Esophagus (tissue), 2 donors: Measurements from ENCODE around the gene SNTA1. TPM values are rescaled to one million over a fixed set of nuclear protein-coding genes. Genes with fewer than 3 reads are reported as not detected.
"Not testable (repeated sequence)": the region's sequence is repeated elsewhere in the genome, so short reads cannot be mapped to it uniquely, and the experiment has no call there.

Source experiments
- H3K27ac ChIP-seq, 2 donors: one replicate each; pipeline ENCODE4 v1.5.1; 2013; ENCODE audit warnings: low read depth in 2 of 2, mild to moderate bottlenecking in 2 of 2, inconsistent platforms in 1 of 2, low read length in 1 of 2, moderate library complexity in 1 of 2
- H3K27me3 ChIP-seq, 2 donors: one replicate each; pipeline ENCODE4 v1.6.1; 2013; ENCODE audit warnings: low read length in 2 of 2, control low read depth in 1 of 2, mild to moderate bottlenecking in 1 of 2; ENCODE audit not compliant: insufficient read depth in 2 of 2, control insufficient read depth in 1 of 2
- H3K36me3 ChIP-seq, 2 donors: one replicate each; pipeline ENCODE4 v1.6.1; 2013; ENCODE audit warnings: low read length in 1 of 2; ENCODE audit not compliant: control insufficient read depth in 2 of 2, insufficient read depth in 2 of 2
- H3K4me1 ChIP-seq, 2 donors: one replicate each; pipeline ENCODE4 v1.6.1; 2013; ENCODE audit warnings: low read length in 1 of 2; ENCODE audit not compliant: control insufficient read depth in 2 of 2, insufficient read depth in 2 of 2
- H3K4me3 ChIP-seq, 2 donors: one replicate each; pipeline ENCODE4 v1.5.1; 2013; ENCODE audit warnings: low read length in 2 of 2, mild to moderate bottlenecking in 2 of 2, low read depth in 1 of 2, moderate library complexity in 1 of 2
- H3K9me3 ChIP-seq, 2 donors: one replicate each; pipeline ENCODE4 v1.6.1; 2013; ENCODE audit warnings: mild to moderate bottlenecking in 2 of 2, low read depth in 1 of 2, low read length in 1 of 2, moderate library complexity in 1 of 2; ENCODE audit not compliant: control insufficient read depth in 2 of 2, insufficient read depth in 1 of 2
- WGBS, 2 donors: extraction: QIAGEN DNeasy Blood & Tissue Kit; methylation state at CpG; one replicate each; pipeline ENCODE4 v1.1.7; 2013; 5-methylcytosine and 5-hydroxymethylcytosine counted together
- polyA plus RNA-seq, 2 donors: library from polyadenylated mRNA; stranded (reverse); fragments of 200-250 nt; gene quantifications; one replicate each; pipeline ENCODE4 v1.2.3, GENCODE V29; 2013
- donor health status: healthy with polysubstance abuse.
- donor health status: Bipolar disorder and iron deficiency.

Gene SNTA1
- polyA plus RNA-seq, 2 donors = 6.1 to 10.9 TPM

- Histone ChIP-seq H3K36me3 (no peaks in the 10 kb centered on the region), H3K4me3 (no peak overlapping the region), H3K9me3 (no peaks in the 10 kb centered on the region), H3K27ac (no peak overlapping the region), H3K27me3 (no peaks in the 10 kb centered on the region), H3K4me1 (no peaks in the 10 kb centered on the region)
- 86 to 87% methylated on average over 3 of the region's 3 CpGs for WGBS, 2 donors
These were observed 22.7 kb upstream of the SNTA1 start for GRCh38 chr20:33466303-33466646.

- H3K27me3 ChIP-seq = no peaks in the 10 kb centered on the region
- H3K4me1 ChIP-seq = no peaks in the 10 kb centered on the region
- H3K27ac ChIP-seq = no peak overlapping the region
- H3K36me3 ChIP-seq = no peaks in the 10 kb centered on the region
- no peaks in the 10 kb centered on the region for H3K9me3 ChIP-seq
- no peak overlapping the region for H3K4me3 ChIP-seq
- WGBS, 2 donors = 73 to 77% methylated on average over 9 of the region's 9 CpGs
These were observed 22.1 kb upstream of the SNTA1 start for GRCh38 chr20:33465481-33466302.

- H3K4me1 ChIP-seq, H3K4me3 ChIP-seq, H3K9me3 ChIP-seq, H3K27me3 ChIP-seq, H3K27ac ChIP-seq, H3K36me3 ChIP-seq: not testable (repeated sequence)
- WGBS, 2 donors = 87 to 92% methylated on average over 8 of the region's 8 CpGs
These were observed 21.2 kb upstream of the SNTA1 start for GRCh38 chr20:33464759-33465158.

GRCh38 chr20:33463332-33464101 is 20.0 kb upstream of the SNTA1 start:
- no peaks in the 10 kb centered on the region for H3K9me3 ChIP-seq

GRCh38 chr20:33460711-33461110 is 17.1 kb upstream of the SNTA1 start:
- Histone ChIP-seq H3K36me3 (no peaks in the 10 kb centered on the region), H3K27me3 (no peaks in the 10 kb centered on the region), H3K9me3 (no peaks in the 10 kb centered on the region), H3K4me3 (no peak overlapping the region), H3K4me1 (no peaks in the 10 kb centered on the region), H3K27ac (no peak overlapping the region)
- 84% methylated on average over 5 of the region's 5 CpGs for WGBS, 2 donors

More at GRCh38 chr20:33463332-33464101, 20.0 kb upstream of the SNTA1 start:
- Histone ChIP-seq H3K27ac (no peak overlapping the region), H3K36me3 (no peaks in the 10 kb centered on the region), H3K4me1 (no peaks in the 10 kb centered on the region), H3K27me3 (no peaks in the 10 kb centered on the region), H3K4me3 (no peak overlapping the region)
- WGBS, 2 donors = 74 to 83% methylated on average over 7 of the region's 7 CpGs

GRCh38 chr20:33459599-33459998 is 16.0 kb upstream of the SNTA1 start:
- WGBS, 2 donors = 81 to 85% methylated on average over 7 of the region's 7 CpGs
- Histone ChIP-seq H3K27me3 (no peaks in the 10 kb centered on the region), H3K9me3 (no peaks in the 10 kb centered on the region), H3K4me1 (no peaks in the 10 kb centered on the region), H3K36me3 (no peaks in the 10 kb centered on the region), H3K27ac (no peak overlapping the region), H3K4me3 (no peak overlapping the region)

GRCh38 chr20:33456916-33457642 is 13.5 kb upstream of the SNTA1 start:
- whole genome bisulfite sequencing, 2 donors = 20 to 21% methylated on average over 5 of the region's 6 CpGs
- not testable (repeated sequence) for H3K27me3 ChIP-seq, H3K36me3 ChIP-seq

GRCh38 chr20:33450867-33451266 is 7.3 kb upstream of the SNTA1 start:
- no peaks in the 10 kb centered on the region for H3K27me3 ChIP-seq
- no peaks in the 10 kb centered on the region for H3K4me1 ChIP-seq
- H3K9me3 ChIP-seq = no peaks in the 10 kb centered on the region
- H3K4me3 ChIP-seq = no peak overlapping the region
- no peaks in the 10 kb centered on the region for H3K36me3 ChIP-seq
- 54 to 59% methylated on average over 4 of the region's 4 CpGs for WGBS, 2 donors
- H3K27ac ChIP-seq = peak overlapping the region in 1 of 2 donors; percentile 3

More at GRCh38 chr20:33456916-33457642, 13.5 kb upstream of the SNTA1 start:
- H3K4me3 ChIP-seq, H3K9me3 ChIP-seq, H3K4me1 ChIP-seq: not testable (repeated sequence)
- H3K27ac ChIP-seq = peak overlapping the region in 1 of 2 donors; percentile 37

GRCh38 chr20:33445881-33446625 is 2.5 kb upstream of the SNTA1 start:
- H3K36me3 ChIP-seq = no peaks in the 10 kb centered on the region
- WGBS, 2 donors = 89% methylated on average over 4 of the region's 4 CpGs

More at GRCh38 chr20:33445881-33446625, 2.5 kb upstream of the SNTA1 start:
- peaks cover 0 to 2% of the 10 kb centered on the region in 2 donors for H3K9me3 ChIP-seq
- no peak overlapping the region for H3K27ac ChIP-seq
- H3K4me3 ChIP-seq = no peak overlapping the region
- H3K27me3 ChIP-seq = no peaks in the 10 kb centered on the region
- H3K4me1 ChIP-seq = peaks cover 2 to 7% of the 10 kb centered on the region in 2 donors
